Endometrial microvascular endothelial cells (primary cell): Measurements from ENCODE around the gene USP26. TPM values are rescaled to one million over a fixed set of nuclear protein-coding genes. Genes with fewer than 3 reads are reported as not detected.
"Not testable (repeated sequence)": the region's sequence is repeated elsewhere in the genome, so short reads cannot be mapped to it uniquely, and the experiment has no call there.

ENCODE experiments used
- in situ Hi-C: cut with HindIII; loops from 2 replicates; pipeline ENCODE4 v1.10.0; 2017; ENCODE audit warnings: low sequenced_read_pairs, low pct_unique_long_range_greater_than_20kb; ENCODE audit errors: inconsistent ontology term
- total RNA-seq: library from RNA; depleted of rRNA; stranded (reverse); fragments of >200 nt; gene quantifications from one replicate; pipeline ENCODE4 v1.2.3, GENCODE V29; 2015; ENCODE audit errors: inconsistent ontology term

Gene USP26
- total RNA-seq, result not detected

GRCh38 chrX:133097031-133097430 lies at the start of gene USP26:
TSS of gene USP26 (minus strand) at chrX:133097109. CDS start at chrX:133028220, 68,889 bp downstream.
- in situ Hi-C loops, result no loop called here

GRCh38 chrX:133134282-133134681 lies 37.4 kb upstream of the USP26 start:
- in situ Hi-C loops, result no loop called here

GRCh38 chrX:133120406-133120805 lies 23.5 kb upstream of the USP26 start:
- in situ Hi-C loops, result no loop called here

GRCh38 chrX:133094098-133094731 lies 2.7 kb downstream of the USP26 start:
- in situ Hi-C loops, result no loop called here

GRCh38 chrX:133090236-133090809 lies 6.6 kb downstream of the USP26 start:
- in situ Hi-C loops, result no loop called here

- in situ Hi-C loops, result no loop called here
Measured at GRCh38 chrX:133089411-133089810, 7.5 kb downstream of the USP26 start.

- in situ Hi-C loops, result no loop called here
Measured at GRCh38 chrX:133085785-133086184, 11.1 kb downstream of the USP26 start.

GRCh38 chrX:133085056-133085455 lies 11.9 kb downstream of the USP26 start:
- in situ Hi-C loops, result not testable (repeated sequence)

GRCh38 chrX:133083899-133084298 lies 13.0 kb downstream of the USP26 start:
- in situ Hi-C loops, result no loop called here

GRCh38 chrX:133081990-133082389 lies 14.9 kb downstream of the USP26 start:
- in situ Hi-C loops, result no loop called here

GRCh38 chrX:133077856-133078255 lies 19.1 kb downstream of the USP26 start:
- in situ Hi-C loops, result not testable (repeated sequence)

GRCh38 chrX:133072566-133072965 lies 24.3 kb downstream of the USP26 start:
- in situ Hi-C loops, result no loop called here

- in situ Hi-C loops, result no loop called here
Measured at GRCh38 chrX:133068461-133068860, 28.4 kb downstream of the USP26 start.

GRCh38 chrX:133056341-133056740 lies 40.6 kb downstream of the USP26 start:
- in situ Hi-C loops, result no loop called here

GRCh38 chrX:133054761-133055405 lies 42.0 kb downstream of the USP26 start:
- in situ Hi-C loops, result no loop called here

- in situ Hi-C loops, result no loop called here
Measured at GRCh38 chrX:133053861-133054598, 42.9 kb downstream of the USP26 start.

GRCh38 chrX:133048751-133049150 lies 48.2 kb downstream of the USP26 start:
- in situ Hi-C loops, result no loop called here

- in situ Hi-C loops, result no loop called here
Measured at GRCh38 chrX:133046601-133047000, 50.3 kb downstream of the USP26 start.

- in situ Hi-C loops, result no loop called here
Measured at GRCh38 chrX:133045986-133046385, 50.9 kb downstream of the USP26 start.
